Inflammatory macrophage (primary cell): Measurements from ENCODE around the gene BDKRB1.

Experiments
- DNase-seq, 2 donors: peaks; one replicate each; pipeline ENCODE4 v3.0.0-alpha.2; 2020 to 2022

Gene BDKRB1

DNA sequence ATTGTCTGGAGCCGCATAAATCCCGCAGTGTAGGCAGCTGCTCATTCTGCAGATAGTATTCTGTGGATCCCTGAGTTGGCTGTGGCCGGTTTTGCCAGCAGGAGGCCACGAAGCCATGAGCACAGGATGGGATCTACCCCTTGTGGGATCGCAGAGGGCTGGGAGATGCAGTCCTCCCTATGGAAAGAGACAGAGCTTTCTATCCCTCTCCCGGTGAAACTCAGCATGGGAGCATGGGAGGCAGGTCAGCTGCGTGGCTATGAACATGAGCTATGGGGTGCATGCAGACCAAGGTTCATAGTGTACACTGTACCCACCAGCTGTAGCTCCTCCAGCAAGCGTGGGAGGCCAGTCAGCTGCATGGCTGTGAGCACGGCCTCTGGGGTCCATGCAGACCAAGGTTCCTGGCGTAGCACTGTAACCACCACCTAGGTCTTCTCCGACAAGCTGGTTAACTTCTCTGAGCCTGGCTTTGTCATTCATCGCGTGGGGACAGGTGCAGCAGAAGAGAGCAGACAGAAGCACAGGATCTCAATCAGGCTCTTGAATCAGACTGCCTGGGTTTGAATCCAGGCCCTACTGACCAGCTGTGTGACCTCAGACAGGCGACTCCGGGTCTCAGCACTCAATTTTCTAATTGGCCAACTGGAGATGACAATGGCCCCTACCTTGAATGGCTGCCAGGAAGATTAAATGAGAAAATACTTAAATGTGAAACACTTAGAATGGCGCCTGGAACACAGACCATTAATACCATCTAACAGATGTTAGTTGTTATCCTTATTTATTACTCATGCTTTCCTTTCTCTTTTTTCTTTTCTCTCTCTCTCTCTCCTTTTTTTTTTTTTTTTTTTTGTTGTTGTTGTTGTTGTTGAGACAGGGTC is 6.0 kb downstream of the BDKRB1 start:
- no peak for DNase-seq

DNA sequence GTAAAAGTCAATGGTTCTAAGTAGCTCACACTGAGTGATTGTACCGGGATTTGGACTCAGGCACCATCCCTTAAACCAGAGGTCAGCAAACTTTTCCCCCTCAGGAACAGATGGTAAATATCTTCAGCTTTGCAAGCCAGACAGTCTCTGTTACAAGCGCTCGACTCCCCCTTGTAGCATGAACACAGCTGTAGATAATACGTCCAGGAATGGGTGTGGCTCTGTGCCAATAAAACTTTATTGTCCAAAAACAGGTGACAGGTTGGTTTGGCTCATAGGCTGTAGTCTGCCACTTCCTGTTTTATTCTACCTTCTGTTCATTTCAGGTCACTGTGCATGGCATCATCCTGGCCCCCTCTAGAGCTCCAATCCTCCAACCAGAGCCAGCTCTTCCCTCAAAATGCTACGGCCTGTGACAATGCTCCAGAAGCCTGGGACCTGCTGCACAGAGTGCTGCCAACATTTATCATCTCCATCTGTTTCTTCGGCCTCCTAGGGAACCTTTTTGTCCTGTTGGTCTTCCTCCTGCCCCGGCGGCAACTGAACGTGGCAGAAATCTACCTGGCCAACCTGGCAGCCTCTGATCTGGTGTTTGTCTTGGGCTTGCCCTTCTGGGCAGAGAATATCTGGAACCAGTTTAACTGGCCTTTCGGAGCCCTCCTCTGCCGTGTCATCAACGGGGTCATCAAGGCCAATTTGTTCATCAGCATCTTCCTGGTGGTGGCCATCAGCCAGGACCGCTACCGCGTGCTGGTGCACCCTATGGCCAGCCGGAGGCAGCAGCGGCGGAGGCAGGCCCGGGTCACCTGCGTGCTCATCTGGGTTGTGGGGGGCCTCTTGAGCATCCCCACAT is 7.6 kb downstream of the BDKRB1 start:
- DNase-seq, result no peak

DNA sequence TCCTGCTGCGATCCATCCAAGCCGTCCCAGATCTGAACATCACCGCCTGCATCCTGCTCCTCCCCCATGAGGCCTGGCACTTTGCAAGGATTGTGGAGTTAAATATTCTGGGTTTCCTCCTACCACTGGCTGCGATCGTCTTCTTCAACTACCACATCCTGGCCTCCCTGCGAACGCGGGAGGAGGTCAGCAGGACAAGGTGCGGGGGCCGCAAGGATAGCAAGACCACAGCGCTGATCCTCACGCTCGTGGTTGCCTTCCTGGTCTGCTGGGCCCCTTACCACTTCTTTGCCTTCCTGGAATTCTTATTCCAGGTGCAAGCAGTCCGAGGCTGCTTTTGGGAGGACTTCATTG is 8.2 kb downstream of the BDKRB1 start:
- DNase-seq, result no peak

DNA sequence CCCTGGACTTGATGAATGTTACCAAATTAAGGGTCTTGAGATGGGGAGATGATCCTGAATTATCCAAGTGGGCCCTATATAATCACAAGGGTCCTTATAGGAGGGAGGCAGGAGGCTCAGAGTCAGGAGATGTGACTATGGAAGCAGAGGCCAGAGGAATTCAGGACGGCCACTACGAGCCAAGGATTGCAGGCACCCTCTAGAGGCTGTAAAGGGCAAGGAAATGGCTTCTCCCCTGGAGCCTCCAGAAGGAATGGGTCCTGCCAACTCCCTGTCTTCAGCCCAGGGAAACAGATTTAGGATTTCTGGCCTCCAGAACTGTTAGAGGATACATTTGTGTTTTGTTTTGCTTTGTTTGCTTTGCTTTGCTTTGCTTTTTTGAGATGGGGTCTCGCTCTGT is 8.8 kb downstream of the BDKRB1 start:
- peak in 1 of 2 donors; percentile 8 for DNase-seq

DNA sequence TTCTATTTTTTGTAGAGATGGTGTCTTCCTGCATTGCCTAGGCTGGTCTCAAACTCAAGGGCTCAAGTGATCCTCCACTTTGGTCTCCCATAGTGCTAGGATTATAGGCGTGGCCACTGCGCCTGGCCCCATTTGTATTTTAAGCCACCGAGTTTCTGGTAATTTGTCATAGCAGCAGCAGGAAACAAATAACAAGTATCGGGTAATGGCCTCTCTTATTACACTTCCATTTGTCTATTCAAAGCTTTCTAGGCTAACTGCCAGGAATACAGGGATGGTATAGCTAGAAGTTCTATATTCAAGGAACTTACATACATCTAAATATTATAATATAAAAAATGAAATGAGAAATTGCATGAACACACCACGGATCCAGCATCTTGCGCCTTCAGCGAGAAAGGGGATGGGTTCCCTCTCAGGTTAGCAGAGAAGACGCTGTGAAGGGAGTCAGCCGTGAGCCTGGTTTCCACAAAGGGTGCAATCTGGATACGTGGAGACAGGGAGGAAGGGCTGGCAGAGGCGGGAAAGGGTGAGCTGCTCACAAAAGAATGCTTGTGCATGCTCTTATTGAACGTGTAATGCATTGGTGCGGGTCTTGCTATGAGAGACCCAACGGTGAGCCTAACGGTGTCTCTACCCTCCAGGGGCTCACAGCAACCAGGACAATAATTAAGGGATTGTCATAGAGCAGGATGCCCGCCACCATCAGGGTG is 9.5 kb downstream of the BDKRB1 start:
- no peak for DNase-seq

DNA sequence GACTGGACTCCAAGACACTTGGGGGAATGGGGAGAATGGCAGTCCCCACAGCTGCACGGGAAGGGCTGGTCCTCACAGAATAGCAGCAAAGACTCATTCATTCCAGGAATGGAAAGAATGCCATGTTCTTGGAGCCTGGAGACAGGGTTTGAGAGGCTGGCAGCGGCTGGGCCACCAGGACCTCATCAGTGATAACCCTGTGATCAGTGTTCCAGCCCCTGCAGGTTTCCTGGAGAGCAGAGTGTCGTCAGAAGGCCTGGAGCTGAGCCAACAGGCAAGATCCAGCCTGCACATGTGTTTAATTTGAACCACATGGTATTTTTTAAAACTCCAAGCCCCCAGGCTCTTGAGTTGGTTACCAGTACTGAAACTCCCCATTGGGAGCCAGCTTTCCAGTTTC is 11.3 kb downstream of the BDKRB1 start:
- DNase-seq, result no peak

DNA sequence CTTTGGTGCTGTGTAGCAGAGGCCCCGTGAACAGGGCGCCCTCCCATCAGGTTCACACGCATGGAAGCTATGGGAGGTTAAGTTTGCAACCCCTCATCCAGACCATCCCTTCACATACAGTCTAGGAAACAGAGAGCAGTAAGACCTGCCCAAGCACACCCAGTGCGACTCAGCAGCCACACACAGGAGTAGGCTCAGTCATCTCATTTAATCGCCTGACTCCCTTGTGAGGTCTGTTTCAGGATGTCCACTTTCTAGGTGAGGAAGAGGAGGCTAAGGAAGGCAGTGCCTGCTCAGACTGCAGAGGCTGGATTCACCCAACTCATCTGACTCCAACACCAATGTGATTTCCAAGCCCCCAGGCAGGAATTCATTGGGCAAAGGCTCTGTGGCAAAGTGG is 11.9 kb downstream of the BDKRB1 start:
- no peak for DNase-seq

DNA sequence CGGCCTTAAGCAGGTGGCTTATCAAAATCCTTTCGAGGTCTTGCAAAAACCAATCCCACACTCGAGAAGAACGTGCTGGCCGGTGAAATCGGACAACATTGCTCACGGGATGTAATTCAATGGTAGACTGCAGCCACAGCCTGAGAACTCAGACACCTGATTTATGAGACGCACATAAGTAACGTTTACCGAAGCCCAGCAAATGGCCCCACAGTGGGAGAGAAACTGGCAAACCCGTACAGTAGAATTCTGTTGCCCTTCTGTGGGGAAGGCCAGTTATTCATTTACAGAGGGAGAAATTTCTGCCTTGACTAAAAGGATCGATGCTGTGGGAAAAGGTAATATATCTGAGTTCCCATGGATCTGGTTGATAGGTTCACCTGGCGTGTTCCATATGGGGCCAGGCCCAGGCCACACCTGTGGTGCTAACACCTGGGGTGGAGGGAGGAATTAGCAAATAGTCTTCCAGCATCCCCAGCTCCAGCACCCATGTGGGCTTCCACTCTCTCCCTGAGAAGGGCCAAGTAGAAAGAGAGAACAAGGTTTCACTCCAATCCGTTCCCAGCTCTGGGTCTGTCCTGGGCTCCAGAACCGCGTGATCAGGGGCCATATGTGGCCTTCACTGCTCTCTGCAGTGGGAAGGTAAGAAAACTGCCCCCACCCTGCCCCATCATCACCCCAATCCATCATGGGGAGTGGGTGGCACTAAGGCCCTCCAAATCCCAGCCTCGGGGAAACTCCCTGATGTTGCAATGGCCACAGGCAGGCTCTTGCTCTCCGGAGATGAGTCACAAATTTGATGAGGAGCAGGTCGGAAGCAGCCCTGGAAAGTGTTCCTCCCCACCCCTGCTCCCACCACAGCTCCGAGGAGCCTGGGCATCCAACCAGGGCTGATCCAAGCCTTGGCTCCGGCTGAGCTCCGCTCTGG is 12.7 kb downstream of the BDKRB1 start:
- no peak for DNase-seq

DNA sequence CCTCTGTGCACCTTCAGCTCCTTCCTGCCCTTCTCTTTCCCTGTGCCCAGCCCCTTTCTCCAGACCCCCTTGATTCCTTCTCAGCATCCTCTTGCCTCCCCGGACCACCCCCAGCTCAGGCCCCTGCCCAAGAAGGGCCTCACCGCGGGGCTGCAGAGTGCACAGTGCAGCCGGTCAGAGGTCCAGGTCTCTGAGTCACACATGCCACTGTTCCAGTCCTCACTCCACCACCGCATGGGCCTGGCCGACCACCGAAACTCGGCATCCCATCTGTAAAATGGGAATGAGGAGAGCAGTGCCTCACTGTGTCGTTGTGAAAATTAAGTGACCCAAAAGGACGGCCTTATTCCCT is 13.3 kb downstream of the BDKRB1 start:
- DNase-seq, result no peak

DNA sequence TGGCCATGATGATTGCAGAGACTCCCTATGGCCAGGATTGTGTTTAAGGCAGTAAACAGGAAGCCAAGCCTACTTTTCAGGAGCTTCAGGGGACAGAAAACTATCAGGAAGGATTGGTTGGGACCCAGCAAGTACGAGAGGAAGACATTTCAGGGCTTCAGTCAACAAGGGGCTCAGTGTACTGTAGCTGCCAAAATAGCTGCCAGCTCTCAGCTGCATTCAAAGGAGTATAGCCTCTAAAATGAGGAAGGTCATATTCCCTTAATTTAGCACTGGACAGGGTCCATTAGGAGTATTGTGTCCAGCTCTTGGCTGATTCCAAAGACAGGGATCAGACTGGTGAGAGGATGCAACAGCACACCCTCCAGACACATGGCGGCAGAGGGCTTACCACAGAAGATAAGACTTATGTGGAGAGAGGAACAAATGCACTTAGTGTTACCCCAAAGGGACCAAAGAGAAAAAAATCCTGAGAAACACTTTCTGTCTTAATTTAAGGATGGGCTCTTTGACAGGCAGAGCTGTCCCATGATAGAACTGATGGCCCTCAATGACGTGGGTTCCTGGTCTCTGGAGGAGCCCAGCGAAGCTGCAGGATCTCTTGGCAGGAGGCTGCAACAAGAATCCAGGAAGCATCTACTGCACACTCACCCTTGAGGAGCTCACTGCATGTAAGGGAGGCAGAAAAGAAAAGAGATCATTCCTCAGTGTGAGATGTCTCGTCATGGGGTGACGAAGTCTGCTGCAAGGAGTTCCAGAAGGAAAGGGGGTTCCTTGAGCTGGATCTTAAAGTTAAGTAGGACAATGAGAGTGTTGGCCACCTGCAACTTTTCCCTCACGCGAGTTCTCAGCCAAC is 14.8 kb downstream of the BDKRB1 start:
- no peak for DNase-seq

DNA sequence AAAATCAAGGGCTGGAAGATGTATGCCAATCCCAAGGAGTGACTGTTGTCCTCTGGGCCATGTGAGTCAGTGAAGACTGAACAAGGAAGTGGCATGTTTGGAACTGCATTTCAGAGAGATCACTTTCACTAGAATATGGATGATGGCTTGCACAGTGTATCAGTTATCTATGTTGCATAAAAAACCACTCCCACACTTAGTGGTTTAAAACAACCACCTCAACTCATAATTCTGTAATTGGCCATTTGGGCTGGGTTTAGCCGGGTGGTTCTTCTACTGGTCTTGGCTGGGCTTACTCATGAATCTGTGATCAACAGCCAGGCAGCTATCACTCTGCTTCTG is 15.4 kb downstream of the BDKRB1 start:
- no peak for DNase-seq

DNA sequence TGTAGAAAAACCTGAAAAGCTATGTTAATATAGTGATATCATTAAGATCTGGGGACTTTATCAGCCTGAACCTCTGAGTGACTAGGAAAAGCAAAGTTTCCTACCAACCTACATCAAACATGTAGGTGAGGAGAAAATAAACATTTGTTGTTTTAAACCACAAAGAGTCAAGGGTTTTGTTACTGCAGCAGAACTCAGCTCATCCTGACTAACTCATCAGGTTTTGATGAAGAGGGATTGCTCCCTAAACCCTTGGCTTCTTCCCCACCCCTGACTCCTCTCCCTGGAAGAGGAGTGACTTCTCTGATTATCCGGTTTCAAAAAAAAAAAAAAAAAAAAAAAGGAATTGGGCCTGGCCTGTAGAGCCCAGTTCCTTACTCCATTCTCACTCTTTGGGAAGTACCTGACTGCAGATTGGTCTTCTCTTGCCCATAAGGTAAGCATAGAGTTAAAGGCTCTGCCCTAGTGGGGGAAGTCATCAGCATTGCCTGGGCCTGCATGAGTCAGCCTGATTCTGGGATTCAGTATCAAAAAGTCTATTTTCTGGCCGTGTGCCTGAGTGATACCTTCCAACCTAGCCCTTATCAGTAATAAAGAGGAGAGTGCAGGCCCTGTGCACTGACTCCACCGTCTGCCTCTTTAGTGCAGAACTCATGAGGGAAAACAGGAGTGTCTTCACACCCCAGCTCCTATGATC is 16.9 kb downstream of the BDKRB1 start:
- no peak for DNase-seq

DNA sequence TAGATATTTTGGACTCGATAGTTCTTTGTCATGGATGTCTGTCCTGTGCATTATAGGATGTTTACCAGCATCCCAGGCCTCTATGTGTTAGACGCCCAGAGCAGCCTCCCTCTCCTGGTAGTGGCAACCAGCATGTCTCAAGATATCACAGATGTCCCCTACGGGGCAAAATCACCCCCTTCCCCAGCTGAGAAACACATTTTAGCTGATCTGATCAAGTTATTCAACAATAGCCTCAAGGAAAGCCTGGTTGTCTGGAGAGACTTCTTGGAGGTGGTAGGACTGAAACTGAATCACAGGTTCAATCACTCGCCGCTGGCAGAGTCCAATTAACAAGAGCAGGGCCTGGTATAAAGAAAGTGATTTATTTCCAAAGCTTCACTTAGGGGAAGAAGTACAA is 17.6 kb downstream of the BDKRB1 start:
- no peak for DNase-seq

DNA sequence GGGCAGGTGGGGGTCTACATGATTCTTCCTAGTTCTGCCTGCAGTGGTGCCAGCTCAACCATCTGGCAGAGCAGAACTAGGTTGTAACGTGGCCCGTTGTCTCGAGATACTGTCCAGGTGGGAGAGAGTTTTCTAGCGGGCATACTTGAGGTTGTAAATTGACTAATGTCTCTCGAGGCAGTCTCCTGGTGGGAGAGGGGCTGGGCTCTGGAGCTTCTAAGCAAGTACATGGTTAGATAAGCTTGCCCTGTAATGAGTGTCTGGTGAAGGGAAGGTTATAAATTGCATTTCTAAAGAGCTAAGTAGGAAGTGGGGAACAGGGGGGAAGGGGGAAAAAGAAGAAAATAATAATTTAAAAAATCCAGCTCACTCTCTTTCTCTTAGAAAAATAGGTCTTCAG is 18.1 kb downstream of the BDKRB1 start:
- no peak for DNase-seq

DNA sequence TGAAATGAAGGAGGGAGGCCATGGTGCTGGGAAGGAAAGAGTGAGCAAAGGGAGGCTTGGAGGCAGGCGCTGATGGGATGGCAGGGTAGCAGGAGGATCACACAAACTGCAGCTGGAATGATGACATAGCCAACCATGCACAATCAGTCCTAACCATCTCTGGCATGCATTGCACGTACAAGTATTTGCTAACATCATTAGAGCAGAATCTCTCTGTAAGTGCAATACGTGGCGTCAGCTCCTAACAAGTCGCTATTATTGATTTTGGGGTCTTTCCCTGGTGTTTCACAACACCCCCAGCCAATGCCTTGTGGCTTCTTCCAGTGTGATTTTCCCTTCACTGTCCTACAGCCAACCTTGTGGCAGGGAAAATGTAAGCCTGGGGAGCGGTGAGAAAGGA is 18.5 kb downstream of the BDKRB1 start:
- no peak for DNase-seq

DNA sequence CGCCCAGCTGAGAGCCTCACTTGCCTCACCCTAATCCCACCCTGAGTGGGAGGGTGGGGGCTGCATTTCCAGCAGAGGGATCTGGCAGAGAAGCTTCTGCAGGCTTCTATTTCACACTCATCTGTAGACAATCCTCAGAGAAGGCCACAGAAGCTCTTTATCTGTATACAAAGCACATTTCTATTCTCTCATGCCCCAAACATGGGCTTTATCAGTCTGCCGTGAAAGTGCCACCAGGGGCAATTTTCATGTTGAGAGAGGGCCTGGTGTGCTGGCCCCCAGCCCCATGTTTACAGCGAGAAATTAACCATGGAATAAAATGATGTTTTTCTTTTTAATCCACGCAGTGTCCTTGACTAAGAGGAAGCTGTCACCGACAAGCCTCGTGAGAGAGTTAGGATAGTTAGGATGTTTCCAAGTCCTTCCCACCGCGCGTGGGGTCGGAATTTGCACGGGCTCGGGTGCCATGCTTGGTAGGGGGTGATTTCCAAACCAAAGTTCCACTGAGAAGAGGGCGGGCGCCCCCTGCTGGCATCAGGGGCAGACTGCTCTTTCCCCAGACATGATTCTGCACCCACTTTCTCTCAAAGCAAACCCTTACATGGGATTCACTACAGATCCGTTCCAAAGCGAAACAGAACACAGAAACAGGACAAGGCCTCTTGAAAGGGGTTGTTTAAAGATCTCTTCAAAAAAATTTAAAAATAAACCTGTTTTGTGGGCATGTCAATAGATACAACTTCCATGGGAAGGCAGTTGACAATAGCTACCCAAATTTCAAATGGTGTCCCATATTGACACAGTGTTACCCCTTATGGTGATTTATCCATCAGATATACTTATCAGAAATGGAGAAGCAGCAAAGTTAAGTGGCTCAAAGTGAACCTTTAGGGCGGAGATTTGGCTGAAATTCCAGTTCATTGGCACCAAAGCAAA is 19.4 kb downstream of the BDKRB1 start:
- DNase-seq, result peak; percentile 33 to 57

DNA sequence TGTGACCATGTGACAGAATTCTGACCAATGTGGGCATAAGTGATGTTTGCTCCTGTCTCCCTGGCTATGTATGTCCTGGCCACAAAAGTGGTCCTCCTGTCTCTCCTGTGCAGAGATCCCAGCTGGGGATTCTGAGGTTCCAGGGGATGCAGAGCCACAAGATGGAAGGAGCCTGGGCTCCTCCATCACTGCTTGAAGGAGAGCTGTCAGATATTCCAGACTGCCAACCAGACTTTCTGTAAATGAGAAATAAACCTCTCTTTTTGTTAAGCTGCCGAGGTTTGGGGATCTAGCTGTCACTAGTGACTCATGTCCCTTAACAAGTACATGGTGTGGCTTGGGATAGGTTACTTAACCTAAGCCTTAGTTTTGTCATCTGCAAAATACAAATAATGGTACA is 21.9 kb downstream of the BDKRB1 start:
- DNase-seq, result no peak

DNA sequence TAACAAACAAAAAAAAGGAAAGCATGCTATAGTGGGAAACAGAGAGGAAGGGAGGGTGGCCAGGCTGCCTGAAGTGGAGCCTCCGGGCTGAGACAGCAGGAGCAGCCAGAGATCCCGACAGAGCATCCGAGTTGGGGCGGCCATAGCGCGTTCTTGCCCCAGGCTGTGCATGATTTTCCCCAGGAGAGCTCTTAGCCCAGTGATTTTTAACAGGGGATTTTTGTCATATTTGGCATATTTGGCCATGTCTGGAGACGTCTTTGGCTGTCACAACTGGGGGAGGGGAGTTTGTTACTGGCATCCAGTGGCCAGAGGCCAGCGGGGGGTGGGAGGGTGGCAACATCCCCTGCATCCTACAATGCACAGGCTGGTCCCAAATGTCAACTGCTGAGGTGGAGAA is 23.6 kb downstream of the BDKRB1 start:
- DNase-seq, result no peak

DNA sequence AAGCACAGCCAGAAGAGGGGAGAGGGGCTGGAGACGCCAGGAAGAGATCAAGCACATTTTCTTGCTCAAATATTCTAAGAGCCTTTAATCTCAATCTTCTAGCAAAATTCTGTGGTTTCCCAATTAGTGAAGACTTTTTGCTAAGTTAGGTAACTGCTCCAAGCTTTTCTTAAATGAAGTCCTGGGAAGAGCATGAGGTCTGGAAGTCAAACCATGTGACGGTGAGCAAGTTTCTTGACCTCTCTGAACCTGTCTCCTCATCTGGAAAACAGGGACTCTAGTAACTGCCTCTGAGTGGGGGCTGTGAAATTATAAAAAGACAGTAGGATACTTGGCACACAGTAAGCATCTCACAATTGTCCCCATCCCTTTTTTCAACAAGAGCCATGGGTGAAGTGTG is 24.1 kb downstream of the BDKRB1 start:
- DNase-seq, result no peak

DNA sequence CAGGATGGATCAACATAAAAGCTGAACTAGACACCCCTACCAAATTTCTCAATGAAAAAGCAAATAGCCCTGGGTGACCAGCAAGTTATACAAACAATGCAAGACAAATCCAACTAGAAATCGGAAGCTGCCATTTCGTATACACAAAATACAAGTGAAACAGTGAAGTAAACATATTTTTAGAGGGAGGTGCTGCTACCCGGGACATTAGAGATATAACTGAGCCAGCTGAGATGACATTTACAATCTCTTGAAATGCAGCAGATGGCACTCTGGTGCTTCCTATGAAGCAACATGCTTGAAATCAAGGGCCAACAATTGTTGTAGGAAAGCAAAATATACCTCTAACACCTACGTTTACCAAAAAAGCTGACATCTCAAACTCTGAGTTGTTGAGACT is 25.5 kb downstream of the BDKRB1 start:
- no peak for DNase-seq
